K562 (cell line): ENCODE measurements around the gene HES4. TPM values are rescaled to one million over a fixed set of nuclear protein-coding genes. Genes with fewer than 3 reads are reported as not detected.
A peak's percentile ranks its signal among the peaks of the same experiment; 100 is the strongest.

Experiments used
- AFF4 ChIP-seq: sonication (generic); formaldehyde crosslinking; IDR thresholded peaks from 2 replicates; pipeline ENCODE4 v1.8.0; 2023; ENCODE audit warnings: mild to moderate bottlenecking, missing genetic modification reagents
- BDP1 ChIP-seq: IDR thresholded peaks from 3 replicates; pipeline ENCODE4 v1.6.1; 2011; ENCODE audit not compliant: insufficient read length, insufficient read depth
- HES1 ChIP-seq: fragments of 450-650 bp; IDR thresholded peaks from 2 replicates; pipeline ENCODE4 v1.6.1; 2016; ENCODE audit warnings: low read depth, mild to moderate bottlenecking, moderate library complexity
- MAZ ChIP-seq, 2 experiments: fragments of 450-650 bp in 1 of 2; sonication (generic) in 1 of 2; formaldehyde crosslinking; IDR thresholded peaks in 1 of 2; conservative IDR thresholded peaks in 1 of 2; 2 replicates each; pipeline versions ENCODE4 v1.4.0 to v1.5.0; 2020; ENCODE audit warnings: mild to moderate bottlenecking in 1 of 2, missing genetic modification reagents in 1 of 2
- POU5F1 ChIP-seq: fragments of 150-350 bp; IDR thresholded peaks from 2 replicates; pipeline ENCODE4 v1.6.1; 2014; ENCODE audit warnings: borderline replicate concordance, low read length, low read depth, mild to moderate bottlenecking; ENCODE audit not compliant: partially characterized antibody
- SMC3 ChIP-seq: conservative IDR thresholded peaks from 2 replicates; pipeline ENCODE4 v1.6.1; 2011; ENCODE audit warnings: low read depth, low read length, improper control_type of control experiment; ENCODE audit not compliant: insufficient read depth
- ZBTB34 ChIP-seq: fragments of 250-450 bp; sonication (Bioruptor Pico); IDR thresholded peaks from 2 replicates; pipeline ENCODE4 v1.8.0; 2021; ENCODE audit warnings: mild to moderate bottlenecking, moderate library complexity
- ZNF584 ChIP-seq: fragments of 200-800 bp; sonication (Bioruptor generic); IDR thresholded peaks from 2 replicates; pipeline ENCODE4 v1.6.1; 2016; ENCODE audit warnings: low read depth, mild to moderate bottlenecking, missing genetic modification characterization, missing compliant biosample characterization
- polyA plus RNA-seq, 8 experiments: library from polyadenylated mRNA; depleted of rRNA in 4 of 8; stranded (reverse) in 5 of 8; unstranded in 3 of 8; fragments of >200 nt; fragmentation: Nextera tagmentation in 2 of 8; fragmentation: Illumina TruSeq in 1 of 8; extraction: Ambion mirVana in 2 of 8; extraction: Trizol in 1 of 8; gene quantifications; 2 replicates each; pipeline versions ENCODE4 v1.2.1 to v1.2.3, GENCODE V29; 2011 to 2014; ENCODE audit warnings: inconsistent platforms in 1 of 8, missing spikeins in 1 of 8
- total RNA-seq, 7 experiments: library from RNA; depleted of rRNA in 6 of 7; stranded (reverse); fragments of >200 nt in 6 of 7; fragmentation: Illumina TruSeq in 2 of 7; extraction: Trizol in 2 of 7; gene quantifications; 2 replicates each; pipeline versions ENCODE4 v1.2.1 to v1.2.3, GENCODE V29; 2011 to 2021; ENCODE audit warnings: low replicate concordance in 1 of 7

The HES4 gene
- total and polyA plus RNA-seq, 9 of the 15 experiments (the other 6 are each of a cell fraction or from before 2014, with no cell fraction given) = 0.21 to 43.7 (median 5.3) TPM; not detected in 2

- TF ChIP-seq SMC3 = no peak
- TF ChIP-seq ZNF584 (CRISPR knock-in tag) = no peak
- TF ChIP-seq ZBTB34 (CRISPR knock-in tag) = no peak
- no peak for TF ChIP-seq BDP1
- no peak for TF ChIP-seq POU5F1
- no peak for TF ChIP-seq AFF4 (CRISPR knock-in tag)
- no peak for TF ChIP-seq HES1
- peak in 1 of 2 experiments; percentile 7; a peak in 1 of 4 replicates for TF ChIP-seq MAZ (CRISPR knock-in tag; conservative IDR thresholded peaks at IDR 0.05 in 1 of 2, IDR thresholded peaks at IDR 0.05 in 1 of 2)
- TF ChIP-seq, all 486 proteins: peak for 22
Measured at GRCh38 chr1:966135-966703, 33.7 kb downstream of the HES4 start, which contains the start of gene PLEKHN1 (continued).
